Measurements from ENCODE around the gene RHBDD2.
"Not testable (repeated sequence)": the region's sequence is repeated elsewhere in the genome, so short reads cannot be mapped to it uniquely, and the experiment has no call there.

GRCh38 chr7:75864251-75864650 lies 14.6 kb upstream of the RHBDD2 start:
- not testable (repeated sequence) for TF ChIP-seq CTCF (conservative IDR thresholded peaks at IDR 0.05; ENCODE audit: low read length); EZH2phosphoT487 (IDR thresholded peaks at IDR 0.05; ENCODE audit: borderline replicate concordance, low read depth, low read length)
